ENCODE results near the gene EVA1C. TPM values are rescaled to one million over a fixed set of nuclear protein-coding genes. Genes with fewer than 3 reads are reported as not detected.
A peak's percentile ranks its signal among the peaks of the same experiment; 100 is the strongest.
"Not testable (repeated sequence)": the region's sequence is repeated elsewhere in the genome, so short reads cannot be mapped to it uniquely, and the experiment has no call there.

EVA1C gene
- total RNA-seq, 1 donor from 2014 or later = 34.8 TPM

GRCh38 chr21:32390537-32391224, 21.8 kb upstream of the EVA1C start:
- DNase-seq (ENCODE audit: low spot score) = not testable (repeated sequence)

DNA sequence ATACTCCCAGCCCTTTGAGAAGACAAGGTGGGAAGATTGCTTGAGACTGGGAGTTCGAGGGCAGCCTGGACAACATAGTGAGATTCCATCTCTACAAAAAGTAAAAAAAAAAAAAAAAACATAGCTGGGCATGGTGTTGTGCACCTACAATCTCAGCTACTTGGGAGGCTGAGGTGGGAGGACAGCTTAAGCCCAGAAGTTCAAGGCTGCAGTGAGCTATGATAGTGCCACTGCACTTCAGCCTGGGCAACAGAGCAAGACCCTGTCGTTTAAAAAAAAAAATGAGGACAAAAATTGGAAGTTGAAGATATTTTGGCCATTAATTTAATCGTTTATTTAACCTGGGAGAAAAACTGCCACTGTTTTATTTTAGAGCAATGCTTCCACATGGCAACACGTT, 20.8 kb upstream of the EVA1C start:
- DNase-seq (ENCODE audit: low spot score) = no peak

- no peak for DNase-seq (ENCODE audit: low spot score)
Measured at GRCh38 chr21:32392299-32392879, 20.1 kb upstream of the EVA1C start.

DNA sequence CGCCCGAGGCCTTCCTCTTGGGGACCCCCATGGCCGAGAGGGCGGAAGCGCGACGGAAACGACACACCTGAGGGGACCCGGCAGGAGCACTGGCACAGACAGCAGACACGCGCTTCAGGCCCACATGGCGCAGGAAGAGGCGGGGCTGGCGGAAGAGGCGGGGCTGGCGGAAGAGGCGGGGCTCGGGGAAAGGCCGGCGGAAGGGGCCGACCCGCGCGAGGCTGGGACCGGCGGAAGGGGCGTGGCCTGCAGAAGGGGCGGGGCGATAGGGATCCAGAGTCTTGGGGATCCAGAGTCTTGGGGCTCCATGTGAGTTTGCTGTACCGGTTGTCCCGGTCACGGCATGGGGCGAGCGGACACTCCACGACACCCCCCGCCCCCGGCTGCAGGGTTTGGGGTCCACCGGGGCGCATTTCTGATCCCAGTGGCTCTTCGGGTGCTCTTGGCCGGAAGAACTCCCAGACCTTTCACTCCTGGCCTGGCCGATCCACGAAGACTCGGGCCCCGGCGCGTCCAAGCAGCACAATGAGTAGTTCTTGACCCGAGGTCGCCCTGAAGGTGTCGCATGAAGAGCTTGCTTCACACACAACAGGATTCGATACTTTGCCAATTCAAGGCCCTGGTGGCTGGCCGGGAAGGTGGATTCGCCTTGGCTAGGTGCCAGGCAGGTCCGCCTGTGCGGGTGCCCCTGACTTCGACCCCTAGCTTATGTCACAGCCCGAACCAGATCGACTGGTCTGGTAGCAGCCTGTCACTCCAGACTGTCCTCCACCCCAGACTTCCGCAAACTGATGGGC, 19.4 kb upstream of the EVA1C start, which contains the start of gene URB1:
Gene URB1 (minus strand): TSS at position 133 of the 797 bp plus-strand sequence. CDS start 102 bp downstream, at position 31.
- DNase-seq (ENCODE audit: low spot score) = peak; percentile 94

DNA sequence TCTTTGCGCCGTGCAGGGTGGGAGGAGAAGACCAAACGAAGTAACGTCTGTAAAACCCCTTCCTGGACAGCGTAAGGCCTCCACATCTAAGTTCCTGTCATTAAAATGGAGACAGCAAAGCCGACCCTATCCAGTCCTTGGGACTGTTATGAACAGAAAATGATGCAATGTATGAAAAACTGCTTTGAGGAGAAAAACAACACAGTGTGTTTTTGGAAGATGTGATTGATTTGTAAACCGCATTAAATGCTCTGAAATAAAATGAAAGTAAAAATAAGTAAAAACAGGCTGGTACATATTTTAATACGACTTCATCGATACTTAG, 18.9 kb upstream of the EVA1C start:
- DNase-seq (ENCODE audit: low spot score) = no peak

DNA sequence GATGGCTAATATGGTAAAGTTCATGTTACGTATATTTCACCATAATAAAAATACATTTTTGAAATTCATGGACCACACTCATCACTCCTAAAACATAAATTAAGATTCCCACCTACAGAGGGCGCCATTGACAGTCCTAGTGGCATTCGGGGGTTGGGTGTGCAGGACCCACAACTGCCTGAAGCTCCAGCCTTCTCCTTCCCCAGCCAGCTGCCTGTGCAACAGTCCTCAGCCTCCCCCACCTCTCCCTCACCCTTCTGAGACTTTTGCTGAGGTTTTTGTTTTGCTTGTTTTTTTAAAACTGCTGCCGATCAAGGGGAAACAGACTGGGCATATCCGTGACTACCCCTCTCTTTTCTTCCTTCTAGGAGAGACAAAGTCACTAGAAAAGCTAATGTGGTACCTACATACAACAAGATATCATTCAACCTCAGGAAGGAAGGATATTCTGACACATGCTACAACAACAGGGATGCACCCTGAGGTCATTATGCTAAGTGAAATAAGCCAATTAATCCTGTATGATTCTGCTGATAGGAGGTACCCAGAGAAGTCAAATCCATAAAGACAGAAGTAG, 9.2 kb upstream of the EVA1C start:
- peak; percentile 62 for DNase-seq (ENCODE audit: low spot score)

DNA sequence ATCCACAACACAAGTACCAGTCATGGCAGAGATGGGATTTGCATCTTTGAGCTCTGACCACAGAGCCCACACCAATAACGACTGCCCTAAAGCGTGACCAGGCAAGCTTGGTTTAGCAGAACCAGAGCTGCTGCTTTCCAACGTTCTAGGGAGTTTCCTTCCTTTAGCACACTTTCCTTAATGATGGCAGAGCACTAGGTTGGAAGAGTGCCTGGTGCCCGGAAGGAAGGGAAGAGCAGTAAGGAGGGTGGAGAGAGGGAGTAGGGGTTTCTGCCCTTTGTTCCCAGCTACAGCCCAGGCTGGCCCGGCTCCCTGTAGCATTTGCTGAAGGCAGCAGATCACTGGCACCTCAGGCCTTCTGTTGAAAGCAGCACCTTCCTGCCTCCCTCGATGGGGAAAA, 6.1 kb upstream of the EVA1C start:
- no peak for DNase-seq (ENCODE audit: low spot score)

GRCh38 chr21:32410291-32410690, 2.2 kb upstream of the EVA1C start:
- DNase-seq (ENCODE audit: low spot score) = no peak

- DNase-seq (ENCODE audit: low spot score) = no peak
Measured at GRCh38 chr21:32410916-32411315, 1.6 kb upstream of the EVA1C start.

DNA sequence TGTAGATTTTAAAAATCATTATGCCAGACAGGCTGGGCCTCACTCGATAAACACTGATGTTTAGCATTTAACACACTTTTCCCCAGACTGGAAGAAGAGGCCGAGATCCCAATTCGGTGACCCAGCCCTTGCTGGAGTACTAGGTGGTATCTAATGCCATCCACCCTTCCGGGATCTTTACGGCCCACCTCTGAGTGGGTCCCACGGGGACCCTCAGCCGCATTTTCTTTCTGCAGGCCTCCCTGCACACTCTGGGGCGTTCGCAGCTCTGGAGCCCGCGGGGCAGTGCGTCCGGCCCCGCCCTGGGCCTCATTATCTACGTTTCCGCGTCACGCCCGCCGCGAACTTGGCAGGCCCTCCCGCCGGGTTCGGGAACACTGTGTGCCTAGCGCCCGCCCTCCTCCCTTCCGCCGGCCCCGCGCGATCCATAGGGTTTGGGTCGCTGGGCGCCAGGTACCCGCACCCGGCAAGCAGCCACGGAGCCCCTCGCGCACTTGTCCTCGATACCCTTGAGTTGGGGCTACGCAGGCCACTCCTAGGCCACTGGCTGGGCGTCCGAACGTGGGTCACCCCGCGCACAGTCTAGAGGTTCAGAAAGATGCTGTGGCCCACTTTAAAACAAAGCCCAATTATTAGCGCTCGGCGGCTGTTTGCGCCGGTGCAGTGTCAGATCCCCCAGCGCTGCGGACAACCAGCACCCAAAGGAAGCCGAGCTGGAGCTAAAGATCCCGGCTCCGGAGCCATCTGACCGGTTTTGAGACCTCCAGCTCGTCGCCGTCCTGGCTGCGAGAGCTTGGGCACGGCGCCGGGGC, 950 bp upstream of the EVA1C start:
- peak; percentile 90 for DNase-seq (ENCODE audit: low spot score)

GRCh38 chr21:32413015-32413504, 554 bp downstream of the EVA1C start:
- DNase-seq (ENCODE audit: low spot score) = peak; percentile 45

- DNase-seq (ENCODE audit: low spot score) = no peak
Measured at GRCh38 chr21:32413697-32414578, 1.4 kb downstream of the EVA1C start.

- DNase-seq (ENCODE audit: low spot score) = no peak
Measured at GRCh38 chr21:32414579-32415358, 2.3 kb downstream of the EVA1C start.

DNA sequence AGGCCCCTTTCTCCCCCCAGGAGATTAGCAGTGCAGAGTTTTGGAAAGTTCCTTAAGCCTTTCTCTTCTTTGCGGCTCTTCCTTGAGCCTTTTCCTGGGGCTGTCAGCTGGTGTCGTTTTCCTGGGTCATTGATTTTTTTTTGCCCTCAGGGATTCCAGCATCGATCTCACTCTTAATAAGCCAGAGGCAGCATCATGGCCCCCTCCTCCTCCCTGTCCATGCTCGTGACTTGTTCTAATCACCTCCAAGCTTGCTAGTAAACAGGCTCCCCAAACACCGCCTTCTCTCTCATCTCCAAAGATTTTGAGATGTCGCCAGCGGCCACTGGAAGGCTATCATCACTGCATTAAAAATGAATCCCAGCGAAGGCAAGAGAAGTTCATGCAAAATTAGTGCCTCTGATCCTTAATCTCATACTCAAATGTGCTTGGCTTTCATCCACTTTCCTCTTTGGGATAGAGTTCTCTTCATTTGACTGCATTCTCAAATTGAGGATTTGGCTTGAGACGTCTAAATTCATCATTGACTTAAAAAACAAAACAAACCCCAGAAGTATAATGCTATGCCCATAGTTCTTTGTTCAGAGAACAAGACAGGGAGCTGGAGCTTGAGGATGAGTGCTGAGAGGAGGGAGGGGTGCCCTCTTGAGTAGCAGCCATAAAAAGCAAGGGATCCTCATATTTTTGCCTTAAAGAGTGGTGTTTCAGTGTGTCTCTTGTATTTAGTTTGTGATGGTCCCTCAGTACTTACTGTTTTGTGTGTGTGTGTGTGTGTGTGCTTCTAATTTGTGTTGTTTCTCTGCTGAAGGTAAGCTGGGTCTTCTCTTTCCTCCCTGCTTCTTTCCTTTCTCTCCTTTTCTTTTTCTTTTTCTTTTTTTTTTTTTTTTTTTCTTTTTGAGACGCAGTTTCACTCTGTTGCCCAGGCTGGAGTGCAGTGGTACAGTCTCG, 3.2 kb downstream of the EVA1C start:
- DNase-seq (ENCODE audit: low spot score) = peak; percentile 30

GRCh38 chr21:32418146-32418545, 5.6 kb downstream of the EVA1C start:
- DNase-seq (ENCODE audit: low spot score) = no peak

DNA sequence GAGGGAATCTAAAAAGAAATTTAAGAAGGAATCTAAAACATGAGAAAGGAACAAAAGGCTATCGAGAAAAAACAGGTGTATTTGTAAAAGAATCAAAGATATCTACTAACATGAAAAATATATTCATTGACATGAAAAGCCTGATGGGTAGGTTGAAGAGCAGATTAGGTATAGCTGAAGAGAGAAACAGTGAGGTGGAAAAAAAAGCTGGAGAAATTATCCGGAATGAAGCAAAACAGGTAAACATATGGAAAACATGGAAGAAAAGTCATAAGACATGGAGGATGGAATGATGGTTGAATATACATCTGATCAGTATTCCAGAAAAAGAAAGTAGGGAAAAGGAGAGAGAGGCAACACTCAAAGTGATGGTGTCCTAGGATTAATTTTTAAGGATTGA, 9.6 kb downstream of the EVA1C start:
- no peak for DNase-seq (ENCODE audit: low spot score)

GRCh38 chr21:32423320-32424190, 11.0 kb downstream of the EVA1C start:
- no peak for DNase-seq (ENCODE audit: low spot score)

DNA sequence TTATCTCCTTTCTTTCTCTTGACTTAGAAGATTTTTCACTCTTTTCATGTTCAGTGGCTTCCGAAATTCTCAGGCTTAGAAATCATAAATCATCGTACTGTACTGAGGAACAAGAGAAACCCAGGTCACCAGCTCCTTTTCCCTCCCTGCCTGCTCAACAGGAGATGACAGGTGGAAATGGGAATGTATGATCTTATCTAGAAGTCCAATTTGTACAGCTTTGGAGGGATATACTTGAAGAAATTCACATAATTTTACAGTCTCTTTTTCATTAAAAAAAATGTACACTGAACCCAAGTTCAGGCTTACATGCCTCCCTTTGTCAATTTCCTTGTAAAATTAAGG, 11.7 kb downstream of the EVA1C start:
- no peak for DNase-seq (ENCODE audit: low spot score)
